ENCODE results near the gene TPSG1.
"Not testable (repeated sequence)": the region's sequence is repeated elsewhere in the genome, so short reads cannot be mapped to it uniquely, and the experiment has no call there.

Gene TPSG1
- long read RNA-seq, donor 1: 0 reads
- long read RNA-seq, donor 2: 0 reads
- long read RNA-seq, donor 3: 0 reads
- long read RNA-seq, donor 4: 0 reads
- long read RNA-seq, donor 5: 0 reads
- long read RNA-seq, donor 6: 0 reads
- long read RNA-seq, donor 7: 0 reads
- long read RNA-seq, donor 8: 0 reads

- DNase-seq: no peak
Observed at GRCh38 chr16:1225051-1225451, at the start of gene TPSG1. TPSG1 (minus strand) TSS chr16:1225268; CDS start chr16:1225252, 16 bp downstream.

GRCh38 chr16:1274767-1275166, 49.7 kb upstream of the TPSG1 start:
- no peak for DNase-seq

- no peak for DNase-seq
Observed at GRCh38 chr16:1273816-1274215, 48.7 kb upstream of the TPSG1 start.

- DNase-seq: peak; percentile 13
Observed at GRCh38 chr16:1272453-1273198, 47.6 kb upstream of the TPSG1 start.

- DNase-seq: peak; percentile 47
Observed at GRCh38 chr16:1271724-1272413, 46.8 kb upstream of the TPSG1 start.

GRCh38 chr16:1271380-1271723, 46.3 kb upstream of the TPSG1 start:
- DNase-seq: no peak

GRCh38 chr16:1269418-1269817, 44.4 kb upstream of the TPSG1 start:
- DNase-seq: not testable (repeated sequence)

GRCh38 chr16:1265826-1266225, 40.8 kb upstream of the TPSG1 start:
- no peak for DNase-seq

GRCh38 chr16:1265090-1265630, 40.1 kb upstream of the TPSG1 start:
- DNase-seq: no peak

- no peak for DNase-seq
Observed at GRCh38 chr16:1264345-1265089, 39.4 kb upstream of the TPSG1 start.

GRCh38 chr16:1263591-1264344, 38.7 kb upstream of the TPSG1 start:
- no peak for DNase-seq

GRCh38 chr16:1262846-1263221, 37.8 kb upstream of the TPSG1 start:
- DNase-seq: no peak

GRCh38 chr16:1262210-1262845, 37.3 kb upstream of the TPSG1 start:
- no peak for DNase-seq

GRCh38 chr16:1261131-1261892, 36.2 kb upstream of the TPSG1 start:
- no peak for DNase-seq

GRCh38 chr16:1260101-1260680, 35.1 kb upstream of the TPSG1 start:
- DNase-seq: no peak

GRCh38 chr16:1259760-1260068, 34.6 kb upstream of the TPSG1 start:
- no peak for DNase-seq

- DNase-seq: peak; percentile 56
Observed at GRCh38 chr16:1258906-1259759, 34.1 kb upstream of the TPSG1 start.

GRCh38 chr16:1258225-1258600, 33.1 kb upstream of the TPSG1 start:
- DNase-seq: no peak

GRCh38 chr16:1257561-1258224, 32.6 kb upstream of the TPSG1 start:
- no peak for DNase-seq

Measured in right kidney (tissue), 9 donors.